SK-N-MC (cell line): ENCODE data around the gene EDRF1.

Experiments
- EZH2 ChIP-seq: fragments of 200-600 bp; sonication (generic); IDR thresholded peaks from one replicate; pipeline ENCODE4 v1.6.1; 2017; ENCODE audit warnings: antibody characterized with exemption
- POLR2AphosphoS5 ChIP-seq: IDR thresholded peaks from 2 replicates; pipeline ENCODE4 v1.6.1; 2012; ENCODE audit warnings: mild to moderate bottlenecking, low read depth, low read length, borderline replicate concordance

DNA sequence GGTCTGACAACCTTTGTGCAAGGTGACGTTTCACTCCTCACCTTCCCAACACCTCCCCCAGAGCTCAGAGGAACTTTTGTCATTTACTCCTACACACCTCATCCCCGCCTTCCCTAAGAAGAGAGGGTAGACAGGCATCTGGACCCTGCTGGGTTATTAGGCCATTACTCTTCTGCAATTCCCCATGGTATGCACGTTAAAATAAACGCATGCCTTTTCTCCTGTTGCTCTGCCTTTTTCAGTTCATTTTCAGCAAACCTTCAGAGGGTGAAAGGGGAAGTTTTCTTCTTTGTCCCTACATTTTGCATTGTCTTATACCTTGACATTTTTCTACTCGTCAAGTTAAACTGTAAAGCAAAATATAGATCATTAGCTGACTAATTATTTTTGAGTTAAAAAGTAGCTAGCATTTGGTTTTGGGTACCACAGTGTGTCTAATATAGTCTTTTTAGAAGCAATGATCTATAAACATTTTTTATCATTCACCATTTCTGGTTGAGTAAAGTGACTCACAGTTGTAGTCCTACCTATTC, 10.5 kb upstream of the EDRF1 start:
- TF ChIP-seq POLR2AphosphoS5 (no peak), EZH2 (no peak)
